GM18502 (cell line): Measurements from ENCODE around the gene MAF.

Experiments used
- ATAC-seq: cut with Tn5 transposase; IDR thresholded peaks from one replicate; pipeline ENCODE4 v1.9.1; 2021; ENCODE audit warnings: mild to moderate bottlenecking; ENCODE audit not compliant: unreplicated experiment, poor library complexity

Gene MAF

GRCh38 chr16:79557421-79557820 lies 43.1 kb downstream of the MAF start:
- no peak for ATAC-seq

- no peak for ATAC-seq
These were observed 45.6 kb downstream of the MAF start for GRCh38 chr16:79554912-79555311.

- no peak for ATAC-seq
These were observed 50.2 kb downstream of the MAF start for GRCh38 chr16:79550373-79550772.

- no peak for ATAC-seq
These were observed 53.5 kb downstream of the MAF start for GRCh38 chr16:79547085-79547484.
